ENCODE measurements around the gene BAIAP2L1. TPM values are rescaled to one million over a fixed set of nuclear protein-coding genes. Genes with fewer than 3 reads are reported as not detected.

BAIAP2L1 gene
- total RNA-seq, 4 donors from 2014 or later = 16.5 to 29.3 (median 20.5) TPM

DNA sequence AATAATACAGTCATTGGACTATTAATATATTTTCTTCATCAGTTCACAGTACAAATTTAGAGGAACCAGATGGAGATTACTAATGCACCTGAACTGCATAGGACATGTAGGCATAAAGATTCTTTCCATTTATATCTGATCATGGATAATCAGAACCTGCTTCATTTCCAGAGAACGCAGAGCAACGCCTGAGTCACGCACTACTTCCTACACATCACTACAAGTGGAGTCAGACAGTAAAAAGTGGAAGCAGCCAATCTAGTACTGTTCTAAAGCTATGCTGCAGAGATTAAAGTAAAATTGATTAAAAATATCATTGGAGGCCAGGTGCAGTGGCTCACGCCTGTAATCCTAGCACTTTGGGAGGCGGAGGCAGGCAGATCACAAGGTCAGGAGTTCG, 76.1 kb downstream of the BAIAP2L1 start:
- Histone ChIP-seq H3K4me1 (no peaks in the 10 kb centered on the region), H3K9me3 (no peaks in the 10 kb centered on the region), H3K36me3 (peaks cover 0 to 2% (median 0%) of the 10 kb centered on the region in 3 donors), H3K27me3 (peaks cover 0 to 3% (median 0%) of the 10 kb centered on the region in 4 donors), H3K27ac (no peak overlapping the region), H3K4me3 (no peak overlapping the region)
- no peak for TF ChIP-seq POLR2A (IDR thresholded peaks at IDR 0.05)
- TF ChIP-seq, protein P1, sequence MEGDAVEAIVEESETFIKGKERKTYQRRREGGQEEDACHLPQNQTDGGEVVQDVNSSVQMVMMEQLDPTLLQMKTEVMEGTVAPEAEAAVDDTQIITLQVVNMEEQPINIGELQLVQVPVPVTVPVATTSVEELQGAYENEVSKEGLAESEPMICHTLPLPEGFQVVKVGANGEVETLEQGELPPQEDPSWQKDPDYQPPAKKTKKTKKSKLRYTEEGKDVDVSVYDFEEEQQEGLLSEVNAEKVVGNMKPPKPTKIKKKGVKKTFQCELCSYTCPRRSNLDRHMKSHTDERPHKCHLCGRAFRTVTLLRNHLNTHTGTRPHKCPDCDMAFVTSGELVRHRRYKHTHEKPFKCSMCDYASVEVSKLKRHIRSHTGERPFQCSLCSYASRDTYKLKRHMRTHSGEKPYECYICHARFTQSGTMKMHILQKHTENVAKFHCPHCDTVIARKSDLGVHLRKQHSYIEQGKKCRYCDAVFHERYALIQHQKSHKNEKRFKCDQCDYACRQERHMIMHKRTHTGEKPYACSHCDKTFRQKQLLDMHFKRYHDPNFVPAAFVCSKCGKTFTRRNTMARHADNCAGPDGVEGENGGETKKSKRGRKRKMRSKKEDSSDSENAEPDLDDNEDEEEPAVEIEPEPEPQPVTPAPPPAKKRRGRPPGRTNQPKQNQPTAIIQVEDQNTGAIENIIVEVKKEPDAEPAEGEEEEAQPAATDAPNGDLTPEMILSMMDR (IDR thresholded peaks at IDR 0.05) = no peak
- 93 to 94% methylated on average over 6 of the region's 6 CpGs for WGBS, 2 donors
- intact Hi-C loops (cut with DNase I) = no loop called here
- no peak for DNase-seq

DNA sequence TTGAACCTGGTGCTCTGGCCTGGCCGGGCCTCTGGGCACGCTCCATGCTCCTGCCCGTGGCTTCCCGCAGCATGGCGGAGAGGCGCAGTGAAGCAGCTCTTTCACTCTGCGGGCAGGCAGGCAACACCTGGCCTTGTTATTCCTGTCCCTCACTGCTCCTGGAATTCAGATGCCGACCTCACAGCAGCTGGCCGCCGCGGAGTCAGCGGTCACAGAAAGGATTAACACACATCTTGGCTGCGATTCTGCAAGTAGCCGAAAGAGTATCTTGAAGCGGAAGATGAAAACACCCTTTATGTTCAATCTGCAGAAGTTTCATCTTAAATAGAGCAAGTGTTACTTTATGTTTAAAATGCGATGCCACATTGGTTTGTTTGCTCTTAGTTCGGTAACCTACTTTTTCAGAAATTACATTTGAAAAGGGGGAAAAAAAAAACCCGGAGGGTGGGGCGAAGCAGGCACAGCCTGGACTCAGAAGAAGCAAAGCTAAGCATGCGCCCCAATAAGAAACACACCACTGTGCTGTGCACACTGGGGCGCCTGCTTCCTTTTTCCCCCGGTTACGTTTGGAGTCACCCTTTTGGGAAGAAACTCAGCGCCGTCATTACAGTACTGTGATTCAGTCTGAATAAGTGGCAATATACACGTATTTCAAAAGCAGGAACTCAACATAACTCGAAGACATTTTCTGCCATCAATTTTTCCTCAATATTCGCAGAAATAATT, 77.1 kb downstream of the BAIAP2L1 start:
- 73 to 75% methylated on average over 17 to 19 of the region's 28 CpGs for WGBS, 2 donors
- no peak for DNase-seq
- H3K4me3 ChIP-seq = peak overlapping the region in 2 of 4 donors; percentile 0 to 3

DNA sequence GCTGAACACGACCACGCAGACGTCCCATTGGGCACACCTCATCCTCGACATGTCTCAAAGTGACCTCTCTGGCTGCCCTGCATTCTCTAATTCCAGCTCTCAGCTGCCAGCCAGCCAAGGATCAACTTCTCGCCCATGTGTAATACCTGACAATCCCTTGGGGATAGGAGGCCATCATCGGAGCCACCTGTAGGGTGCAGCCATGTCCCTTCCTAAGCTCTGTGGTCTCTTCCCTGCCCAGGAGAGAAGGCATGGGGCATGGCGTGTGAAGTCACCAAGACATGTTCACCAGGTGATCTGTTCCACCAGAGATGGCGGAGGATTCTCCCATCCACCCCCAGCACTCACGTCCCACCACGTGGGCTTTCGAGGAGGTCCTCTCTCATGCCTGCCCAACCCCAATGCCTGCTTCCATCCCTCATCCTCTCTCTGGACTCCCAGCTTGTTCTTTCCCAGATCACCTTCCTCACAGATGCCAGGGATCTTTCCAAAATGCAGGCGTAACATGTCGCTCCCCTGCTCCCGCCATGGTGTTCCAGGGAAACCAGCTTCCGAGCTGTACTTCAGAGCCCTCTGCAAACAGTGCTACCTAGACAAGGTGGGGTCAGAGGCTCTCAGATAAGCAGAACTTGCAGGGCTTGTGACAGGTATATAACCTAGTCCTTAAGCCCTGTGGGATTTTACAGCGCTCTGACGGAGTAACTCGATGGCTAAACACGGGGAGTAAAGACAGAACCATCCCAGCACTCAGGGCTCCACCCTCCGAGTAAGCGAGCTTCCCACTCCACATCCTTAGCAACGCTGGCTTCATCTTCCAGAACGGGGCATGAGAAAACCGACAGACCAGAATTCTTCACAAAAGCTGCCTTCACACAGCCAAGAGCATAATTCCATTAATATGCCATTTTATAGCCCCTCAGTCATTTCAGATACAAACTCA, 78.3 kb downstream of the BAIAP2L1 start:
- Histone ChIP-seq H3K36me3 (peaks cover 0 to 17% (median 0%) of the 10 kb centered on the region in 3 donors), H3K9me3 (no peaks in the 10 kb centered on the region), H3K4me3 (no peak overlapping the region), H3K4me1 (no peaks in the 10 kb centered on the region), H3K27me3 (peaks cover 0 to 3% (median 0%) of the 10 kb centered on the region in 4 donors), H3K27ac (peak overlapping the region in 1 of 4 donors; percentile 5)
- WGBS, 2 donors = 68 to 79% methylated on average over 15 to 23 of the region's 24 CpGs
- intact Hi-C loops (cut with DNase I) = no loop called here
- DNase-seq = no peak
- TF ChIP-seq POLR2A (IDR thresholded peaks at IDR 0.05) = no peak
- TF ChIP-seq, protein P1 (IDR thresholded peaks at IDR 0.05) = peak in 1 of 6 experiments; percentile 8

More for the DNA sequence above, 77.1 kb downstream of the BAIAP2L1 start:
- Histone ChIP-seq H3K4me1 (no peaks in the 10 kb centered on the region), H3K27me3 (peaks cover 0 to 3% (median 0%) of the 10 kb centered on the region in 4 donors), H3K9me3 (no peaks in the 10 kb centered on the region), H3K36me3 (peaks cover 0 to 7% (median 0%) of the 10 kb centered on the region in 3 donors), H3K27ac (no peak overlapping the region)
- TF ChIP-seq, protein P1 (IDR thresholded peaks at IDR 0.05) = no peak
- TF ChIP-seq POLR2A (IDR thresholded peaks at IDR 0.05) = no peak
- intact Hi-C loops (cut with DNase I) = no loop called here

DNA sequence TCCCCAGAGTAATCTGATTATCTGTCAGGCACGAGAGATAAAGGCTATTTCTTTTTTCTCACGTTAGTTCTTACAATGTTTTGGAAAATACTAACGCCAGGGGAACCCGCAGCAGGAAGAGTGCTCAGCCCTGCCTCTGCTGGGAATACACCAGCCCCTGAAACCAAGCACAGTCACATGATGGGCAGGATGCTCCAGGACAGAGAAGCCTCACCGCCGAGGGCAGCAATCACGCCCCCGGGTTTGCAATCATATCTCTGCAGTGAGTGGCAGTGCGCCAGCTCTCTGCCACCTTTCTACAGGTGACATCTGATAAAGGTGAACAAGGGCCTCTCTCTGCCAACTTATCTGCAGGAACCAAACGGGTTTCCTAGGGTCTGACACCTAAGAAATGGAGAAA, 79.6 kb downstream of the BAIAP2L1 start:
- Histone ChIP-seq H3K27me3 (peaks cover 0 to 3% (median 0%) of the 10 kb centered on the region in 4 donors), H3K9me3 (no peaks in the 10 kb centered on the region), H3K4me3 (no peak overlapping the region), H3K36me3 (peaks cover 0 to 30% (median 0%) of the 10 kb centered on the region in 3 donors), H3K4me1 (no peaks in the 10 kb centered on the region), H3K27ac (no peak overlapping the region)
- no peak for DNase-seq
- 55 to 59% methylated on average over 2 to 10 of the region's 10 CpGs for whole genome bisulfite sequencing, 2 donors
- intact Hi-C loops (cut with DNase I) = no loop called here
- TF ChIP-seq, protein P1 (IDR thresholded peaks at IDR 0.05) = no peak
- no peak for TF ChIP-seq POLR2A (IDR thresholded peaks at IDR 0.05)

All from esophagus squamous epithelium (tissue), 5 donors.